HG03095 (cell line): ENCODE data around the gene KDM2A.

Experiments
- ATAC-seq: cut with Tn5 transposase; IDR thresholded peaks from one replicate; pipeline ENCODE4 v1.9.1; 2021; ENCODE audit warnings: moderate library complexity; ENCODE audit not compliant: unreplicated experiment

Gene KDM2A

DNA sequence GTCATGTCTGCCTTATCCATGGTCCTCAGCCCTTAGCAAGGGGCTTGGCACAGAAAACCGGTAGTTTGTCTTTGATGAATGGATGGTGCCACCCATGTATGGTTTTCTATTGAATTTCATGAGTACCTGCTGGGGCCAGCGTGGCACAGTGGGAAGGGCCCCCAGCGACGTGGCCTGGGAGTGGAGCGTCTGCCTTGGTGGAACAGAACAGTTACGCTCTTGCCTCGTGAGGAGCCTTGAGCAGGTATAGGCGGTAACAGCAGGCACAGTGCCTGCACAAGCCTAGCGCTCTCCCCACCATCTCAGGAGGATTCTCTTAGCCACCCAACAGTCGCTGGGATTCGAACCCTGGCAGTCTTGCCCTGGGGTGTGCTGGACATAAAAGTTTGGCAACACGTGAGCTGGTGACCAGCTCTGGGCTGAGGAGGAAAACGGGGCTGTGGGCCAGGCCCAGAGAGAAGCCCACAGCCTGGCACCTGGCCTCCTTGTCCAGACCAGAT is 181.2 kb downstream of the KDM2A start:
- ATAC-seq, result no peak

DNA sequence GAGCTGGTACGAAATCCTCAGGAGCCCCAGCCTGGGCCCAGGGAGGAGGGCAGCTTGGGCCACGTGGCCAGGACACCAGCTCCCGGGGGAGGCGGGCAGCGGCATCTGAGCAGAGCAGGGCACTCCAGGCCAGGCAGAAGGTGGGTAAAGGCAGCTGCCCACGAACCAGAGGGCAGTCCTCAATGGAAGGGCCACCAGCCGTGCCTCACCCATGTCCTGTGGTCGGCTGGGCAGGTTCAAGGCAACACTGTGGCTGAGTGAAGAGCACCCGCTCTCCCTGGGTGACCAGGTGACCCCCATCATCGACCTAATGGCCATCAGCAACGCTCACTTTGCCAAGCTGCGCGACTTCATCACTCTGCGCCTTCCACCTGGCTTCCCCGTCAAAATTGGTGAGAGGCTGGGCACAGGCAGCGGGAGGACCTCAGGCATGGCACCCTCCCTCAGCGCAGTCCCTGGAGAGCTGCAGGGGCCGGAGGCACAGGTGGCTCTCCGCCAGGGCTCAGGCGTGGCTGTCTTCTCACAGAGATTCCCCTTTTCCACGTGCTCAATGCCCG is 181.8 kb downstream of the KDM2A start:
- ATAC-seq, result no peak

- ATAC-seq, result no peak
These were observed 182.4 kb downstream of the KDM2A start for GRCh38 chr11:67301313-67301921.

DNA sequence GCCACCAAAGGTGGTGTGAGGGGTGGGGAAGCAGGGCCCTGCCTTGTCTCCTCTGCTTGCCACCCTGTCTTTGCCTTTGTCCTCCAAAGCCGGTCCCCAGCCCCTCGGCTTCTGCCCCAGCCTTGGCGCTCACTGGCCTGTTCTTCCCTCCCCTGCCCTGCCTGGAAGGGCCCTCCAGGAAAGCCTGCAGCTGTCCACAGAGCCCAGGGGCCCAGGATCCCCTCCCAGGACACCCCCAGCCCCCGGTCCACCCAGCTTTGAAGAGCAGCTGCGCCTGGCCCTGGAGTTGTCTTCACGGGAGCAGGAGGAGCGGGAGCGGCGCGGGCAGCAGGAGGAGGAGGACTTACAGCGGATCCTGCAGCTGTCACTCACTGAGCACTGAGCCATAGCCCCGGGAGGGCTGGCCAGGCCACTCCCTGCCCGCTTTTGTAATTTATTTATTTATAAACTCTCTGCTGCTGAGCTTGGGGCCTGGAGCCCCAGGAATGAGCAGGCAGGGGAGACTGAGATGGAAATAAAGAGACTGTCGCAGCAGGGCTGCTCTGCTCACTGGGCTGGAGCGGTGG is 183.0 kb downstream of the KDM2A start:
- ATAC-seq, result no peak

GRCh38 chr11:67302571-67303131 is 183.6 kb downstream of the KDM2A start:
- no peak for ATAC-seq

DNA sequence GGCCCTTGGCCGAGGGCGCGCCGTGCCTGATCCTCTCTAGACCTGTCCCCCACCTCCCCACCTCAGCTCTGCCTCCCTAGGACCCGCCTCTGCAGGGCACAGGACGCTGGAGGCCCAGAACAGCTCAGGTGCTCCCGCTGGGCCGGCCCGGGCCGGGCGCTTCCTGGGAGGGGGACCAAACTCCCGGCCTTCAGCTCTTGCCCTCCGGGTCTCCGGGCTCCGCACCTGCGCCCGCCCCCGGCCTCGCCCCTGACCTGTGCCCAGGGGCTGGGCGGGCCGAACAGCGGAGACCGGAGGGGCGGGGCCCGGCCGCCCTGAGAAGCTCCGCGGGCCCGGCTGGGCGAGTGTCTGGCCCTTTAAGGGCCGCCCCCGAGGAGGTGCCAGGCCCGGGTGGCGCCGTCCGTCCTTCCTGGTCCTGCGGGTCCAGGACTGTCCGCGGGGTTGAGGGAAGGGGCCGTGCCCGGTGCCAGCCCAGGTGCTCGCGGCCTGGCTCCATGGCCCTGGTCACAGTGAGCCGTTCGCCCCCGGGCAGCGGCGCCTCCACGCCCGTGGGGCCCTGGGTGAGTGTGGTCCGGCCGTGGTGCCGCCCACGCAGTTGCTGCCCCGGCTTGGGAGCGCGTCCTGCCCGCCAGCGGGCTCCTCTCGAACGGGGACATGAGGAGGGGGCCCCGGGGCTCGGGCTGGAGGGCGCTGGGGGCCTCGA is 184.2 kb downstream of the KDM2A start, which contains the start of gene SSH3:
Gene SSH3 (plus strand): TSS at position 399 of the 703 bp plus-strand sequence. CDS start 96 bp downstream, at position 495.
- no peak for ATAC-seq

GRCh38 chr11:67303835-67304411 is 184.9 kb downstream of the KDM2A start:
- no peak for ATAC-seq

DNA sequence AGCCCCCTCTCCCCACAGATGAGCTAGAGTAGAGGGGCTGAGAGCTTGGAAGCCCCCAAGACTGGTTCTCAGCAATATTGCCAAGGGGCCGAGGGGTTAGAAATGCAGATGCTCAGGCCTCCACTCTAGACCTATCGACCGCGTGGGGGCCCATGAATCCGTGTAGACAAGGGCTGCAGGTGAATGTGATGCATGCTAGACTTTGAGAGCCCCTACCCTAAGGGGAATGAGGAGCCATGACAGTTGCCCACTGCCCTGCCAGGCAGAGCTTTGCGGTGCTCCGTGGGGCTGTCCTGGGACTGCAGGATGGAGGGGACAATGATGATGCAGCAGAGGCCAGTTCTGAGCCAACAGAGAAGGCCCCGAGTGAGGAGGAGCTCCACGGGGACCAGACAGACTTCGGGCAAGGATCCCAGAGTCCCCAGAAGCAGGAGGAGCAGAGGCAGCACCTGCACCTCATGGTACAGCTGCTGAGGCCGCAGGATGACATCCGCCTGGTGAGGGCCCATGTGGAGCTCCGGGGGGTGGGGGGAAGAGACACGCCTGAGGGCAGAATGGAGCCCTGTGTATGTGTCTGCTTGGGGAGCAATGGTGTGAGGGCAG is 185.5 kb downstream of the KDM2A start:
- ATAC-seq, result no peak

DNA sequence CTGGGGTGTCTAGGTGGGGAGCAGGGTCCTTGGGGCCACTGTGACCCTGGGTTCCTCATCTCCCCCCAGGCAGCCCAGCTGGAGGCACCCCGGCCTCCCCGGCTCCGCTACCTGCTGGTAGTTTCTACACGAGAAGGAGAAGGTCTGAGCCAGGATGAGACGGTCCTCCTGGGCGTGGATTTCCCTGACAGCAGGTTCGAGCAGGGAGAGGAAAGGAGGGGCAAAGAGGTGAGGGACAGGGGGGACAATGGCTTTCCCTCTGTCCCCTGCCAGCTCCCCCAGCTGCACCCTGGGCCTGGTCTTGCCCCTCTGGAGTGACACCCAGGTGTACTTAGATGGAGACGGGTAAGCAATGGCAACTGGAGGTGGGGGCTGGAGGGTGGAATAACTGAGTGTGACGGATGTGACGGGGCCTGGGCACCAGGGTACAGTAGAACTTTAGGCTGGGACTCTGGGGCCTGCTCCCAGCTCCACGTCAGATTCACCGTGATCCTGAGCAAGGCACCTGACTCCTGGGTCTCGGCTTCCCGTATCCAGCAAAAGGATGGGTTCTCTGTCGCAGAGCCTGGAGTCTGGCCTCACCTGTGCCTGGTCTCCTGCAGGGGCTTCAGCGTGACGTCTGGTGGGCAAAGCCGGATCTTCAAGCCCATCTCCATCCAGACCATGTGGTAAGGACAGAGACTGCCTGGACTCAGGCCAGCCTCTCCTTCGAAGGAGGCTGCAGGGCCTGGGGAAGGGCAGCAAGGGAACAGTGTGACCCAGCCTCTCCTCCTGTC is 187.9 kb downstream of the KDM2A start:
- no peak for ATAC-seq

DNA sequence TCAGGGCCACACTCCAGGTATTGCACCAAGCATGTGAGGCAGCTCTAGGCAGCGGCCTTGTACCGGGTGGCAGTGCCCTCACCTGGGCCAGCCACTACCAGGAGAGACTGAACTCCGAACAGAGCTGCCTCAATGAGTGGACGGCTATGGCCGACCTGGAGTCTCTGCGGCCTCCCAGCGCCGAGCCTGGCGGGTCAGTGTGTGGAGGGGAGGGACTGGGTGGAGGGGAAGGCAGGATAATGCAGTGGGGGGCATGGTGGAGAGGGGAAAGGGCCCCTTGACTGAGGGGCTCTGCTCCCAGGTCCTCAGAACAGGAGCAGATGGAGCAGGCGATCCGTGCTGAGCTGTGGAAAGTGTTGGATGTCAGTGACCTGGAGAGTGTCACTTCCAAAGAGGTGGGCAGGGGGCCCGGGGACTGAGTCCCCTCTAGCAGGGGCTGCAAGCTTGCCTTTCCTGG is 188.5 kb downstream of the KDM2A start:
- no peak for ATAC-seq
